Panc1 (cell line): Measurements from ENCODE around the gene AMBP. TPM values are rescaled to one million over a fixed set of nuclear protein-coding genes. Genes with fewer than 3 reads are reported as not detected.

Experiments used
- ATAC-seq: fragments of 200-7000 bp; cut with Tn5 transposase; 2 replicates; pipeline ENCODE4 v1.9.1; 2020; ENCODE audit warnings: mild to moderate bottlenecking, moderate library complexity
- BruUV-seq: library from RNA; stranded (reverse); fragments of 400-500 nt; replicated peaks from 2 replicates; lab custom pipeline; 2021; lab: Mats Ljungman, UMichigan
- CTCF ChIA-PET: fragments of 300-600 bp; sonication (Branson Sonifier 250); formaldehyde crosslinking; loops from one replicate; lab custom pipeline; 2022; ENCODE audit warnings: antibody characterized with exemption; lab: Charles Lee
- POLR2A ChIA-PET: fragments of 300-600 bp; sonication (Branson Sonifier 250); formaldehyde crosslinking; loops from one replicate; lab custom pipeline; 2022; ENCODE audit warnings: antibody characterized with exemption; lab: Charles Lee
- DNase-seq: peaks from one replicate; pipeline ENCODE4 v3.0.0-alpha.2; 2010; ENCODE audit warnings: low read depth, low spot score
- H3K27ac ChIP-seq: 2 replicates; pipeline ENCODE4 v1.5.1; 2011; ENCODE audit warnings: mild to moderate bottlenecking, low read length, inconsistent platforms
- H3K27me3 ChIP-seq: fragments of 200-500 bp; sonication (Bioruptor generic); 2 replicates; pipeline ENCODE4 v1.6.0; 2014; ENCODE audit warnings: low read length, inconsistent platforms; ENCODE audit not compliant: control insufficient read depth, insufficient read depth
- H3K36me3 ChIP-seq: fragments of 200-500 bp; sonication (Bioruptor generic); 2 replicates; pipeline ENCODE4 v1.5.1; 2014; ENCODE audit warnings: inconsistent platforms, mild to moderate bottlenecking, low read length, moderate library complexity; ENCODE audit not compliant: control insufficient read depth, insufficient read depth
- H3K4me1 ChIP-seq: 2 replicates; pipeline ENCODE4 v1.5.1; 2011; ENCODE audit warnings: inconsistent platforms, mild to moderate bottlenecking, low read length, moderate library complexity; ENCODE audit not compliant: control insufficient read depth, insufficient read depth
- H3K4me3 ChIP-seq, 2 experiments: 2 replicates each; pipeline ENCODE4 v1.5.1; 2011 to 2012; ENCODE audit warnings: low read depth in 2 of 2, low read length in 2 of 2, mild to moderate bottlenecking in 2 of 2, inconsistent platforms in 1 of 2, moderate library complexity in 1 of 2
- H3K9me3 ChIP-seq: fragments of 200-500 bp; sonication (Bioruptor generic); 2 replicates; pipeline ENCODE4 v1.5.1; 2014; ENCODE audit warnings: low read depth, mild to moderate bottlenecking, inconsistent platforms, low read length, moderate library complexity; ENCODE audit not compliant: control insufficient read depth, insufficient read depth
- CTCF ChIP-seq: fragments of 450-650 bp; IDR thresholded peaks from 2 replicates; pipeline ENCODE4 v1.5.1; 2017; ENCODE audit warnings: mild to moderate bottlenecking
- POLR2AphosphoS5 ChIP-seq: IDR thresholded peaks from 2 replicates; pipeline ENCODE4 v1.6.1; 2012; ENCODE audit warnings: mild to moderate bottlenecking, low read depth, low read length, moderate library complexity
- SIN3A ChIP-seq: IDR thresholded peaks from 2 replicates; pipeline ENCODE4 v1.6.1; 2012; ENCODE audit warnings: low read depth, mild to moderate bottlenecking, low read length, moderate library complexity, borderline replicate concordance; ENCODE audit not compliant: insufficient read depth
- TCF7L2 ChIP-seq: IDR thresholded peaks from 2 replicates; pipeline ENCODE4 v1.6.1; 2011; ENCODE audit warnings: mild to moderate bottlenecking, low read depth, low read length, inconsistent platforms
- in situ Hi-C: cut with HindIII; loops from 2 replicates; pipeline ENCODE4 v1.10.0; 2016; ENCODE audit warnings: low sequenced_read_pairs, low pct_unique_long_range_greater_than_20kb
- intact Hi-C: fragments of 100-400 bp; cut with micrococcal nuclease; formaldehyde crosslinking; loops from one replicate; pipeline ENCODE4 v1.10.0; 2022; ENCODE audit not compliant: unreplicated experiment
- total RNA-seq: library from RNA; stranded (reverse); gene quantifications from one replicate; pipeline ENCODE4 v1.2.1, GENCODE V29; 2021; ENCODE audit not compliant: unreplicated experiment
- TF ChIP-seq, protein P1 (sequence below), 2 experiments: IDR thresholded peaks; 2 replicates each; pipeline ENCODE4 v1.6.1; 2011 to 2012; ENCODE audit warnings: low read depth in 2 of 2, control low read depth in 1 of 2, low read length in 1 of 2, mild to moderate bottlenecking in 1 of 2, moderate library complexity in 1 of 2; ENCODE audit not compliant: insufficient read depth in 1 of 2

AMBP gene
- total RNA-seq, 1 experiment from 2014 or later: 1.7 TPM

GRCh38 chr9:114027159-114027862 lies 50.8 kb downstream of the AMBP start:
- intact Hi-C loops (no loop called here), in situ Hi-C loops (no loop called here)
- TF ChIP-seq CTCF: no peak
- TF ChIP-seq SIN3A: no peak
- no peak for TF ChIP-seq POLR2AphosphoS5
- TF ChIP-seq, protein P1, sequence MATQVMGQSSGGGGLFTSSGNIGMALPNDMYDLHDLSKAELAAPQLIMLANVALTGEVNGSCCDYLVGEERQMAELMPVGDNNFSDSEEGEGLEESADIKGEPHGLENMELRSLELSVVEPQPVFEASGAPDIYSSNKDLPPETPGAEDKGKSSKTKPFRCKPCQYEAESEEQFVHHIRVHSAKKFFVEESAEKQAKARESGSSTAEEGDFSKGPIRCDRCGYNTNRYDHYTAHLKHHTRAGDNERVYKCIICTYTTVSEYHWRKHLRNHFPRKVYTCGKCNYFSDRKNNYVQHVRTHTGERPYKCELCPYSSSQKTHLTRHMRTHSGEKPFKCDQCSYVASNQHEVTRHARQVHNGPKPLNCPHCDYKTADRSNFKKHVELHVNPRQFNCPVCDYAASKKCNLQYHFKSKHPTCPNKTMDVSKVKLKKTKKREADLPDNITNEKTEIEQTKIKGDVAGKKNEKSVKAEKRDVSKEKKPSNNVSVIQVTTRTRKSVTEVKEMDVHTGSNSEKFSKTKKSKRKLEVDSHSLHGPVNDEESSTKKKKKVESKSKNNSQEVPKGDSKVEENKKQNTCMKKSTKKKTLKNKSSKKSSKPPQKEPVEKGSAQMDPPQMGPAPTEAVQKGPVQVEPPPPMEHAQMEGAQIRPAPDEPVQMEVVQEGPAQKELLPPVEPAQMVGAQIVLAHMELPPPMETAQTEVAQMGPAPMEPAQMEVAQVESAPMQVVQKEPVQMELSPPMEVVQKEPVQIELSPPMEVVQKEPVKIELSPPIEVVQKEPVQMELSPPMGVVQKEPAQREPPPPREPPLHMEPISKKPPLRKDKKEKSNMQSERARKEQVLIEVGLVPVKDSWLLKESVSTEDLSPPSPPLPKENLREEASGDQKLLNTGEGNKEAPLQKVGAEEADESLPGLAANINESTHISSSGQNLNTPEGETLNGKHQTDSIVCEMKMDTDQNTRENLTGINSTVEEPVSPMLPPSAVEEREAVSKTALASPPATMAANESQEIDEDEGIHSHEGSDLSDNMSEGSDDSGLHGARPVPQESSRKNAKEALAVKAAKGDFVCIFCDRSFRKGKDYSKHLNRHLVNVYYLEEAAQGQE (IDR thresholded peaks at IDR 0.05; ENCODE audit: insufficient read depth in 1 of 2, low read depth in 2 of 2, low read length in 1 of 2): no peak
- no peak for TF ChIP-seq TCF7L2
- Histone ChIP-seq H3K36me3 (no peaks in the 10 kb centered on the region), H3K4me1 (no peaks in the 10 kb centered on the region), H3K4me3 (no peak overlapping the region), H3K27me3 (no peaks in the 10 kb centered on the region), H3K27ac (no peak overlapping the region), H3K9me3 (no peaks in the 10 kb centered on the region; the same call in 1 of the 2 replicates)
- no TSS peak for BruUV-seq
- CTCF ChIA-PET: no interaction called here
- DNase-seq: no peak
- POLR2A ChIA-PET: no interaction called here
- no peak for ATAC-seq

- Histone ChIP-seq H3K27me3 (no peaks in the 10 kb centered on the region), H3K27ac (no peak overlapping the region), H3K9me3 (no peaks in the 10 kb centered on the region; the same call in 1 of the 2 replicates), H3K36me3 (no peaks in the 10 kb centered on the region), H3K4me1 (no peaks in the 10 kb centered on the region), H3K4me3 (no peak overlapping the region)
- CTCF ChIA-PET: no interaction called here
- ATAC-seq (no peak), DNase-seq (no peak)
- no TSS peak for BruUV-seq
- intact Hi-C loops: no loop called here
- TF ChIP-seq CTCF (no peak), POLR2AphosphoS5 (no peak), SIN3A (no peak), TCF7L2 (no peak)
- TF ChIP-seq, protein P1 (IDR thresholded peaks at IDR 0.05; ENCODE audit: insufficient read depth in 1 of 2, low read depth in 2 of 2, low read length in 1 of 2): no peak
- POLR2A ChIA-PET: no interaction called here
- in situ Hi-C loops: no loop called here
These were observed 51.8 kb downstream of the AMBP start for GRCh38 chr9:114026335-114026734.
